HCT116 (cell line): ENCODE data around the gene ZDHHC1. TPM values are rescaled to one million over a fixed set of nuclear protein-coding genes. Genes with fewer than 3 reads are reported as not detected.

Source experiments
- ATAC-seq: fragments of 200-7000 bp; cut with Tn5 transposase; 2 replicates; pipeline ENCODE4 v1.9.1; 2020; ENCODE audit warnings: mild to moderate bottlenecking, moderate library complexity
- BruUV-seq: library from RNA; stranded (reverse); fragments of 400-500 nt; replicated peaks from 2 replicates; lab custom pipeline; 2021; lab: Mats Ljungman, UMichigan
- CTCF ChIA-PET: fragments of 300-600 bp; sonication (Branson Sonifier 250); formaldehyde crosslinking; loops from one replicate; lab custom pipeline; 2021; ENCODE audit warnings: antibody characterized with exemption; lab: Charles Lee
- POLR2A ChIA-PET: fragments of 300-600, 350-600 bp; sonication (Branson Sonifier 250); formaldehyde crosslinking; loops from one replicate; lab custom pipeline; 2021; ENCODE audit warnings: antibody characterized with exemption; lab: Charles Lee
- RAD21 ChIA-PET, 2 experiments: fragments of 300-600 bp; sonication (Branson Sonifier 250); formaldehyde crosslinking; loops; one replicate each; lab custom pipeline; 2023; ENCODE audit warnings: low total read pairs in 2 of 2; ENCODE audit not compliant: uncharacterized antibody in 2 of 2, unreplicated experiment in 2 of 2, low non-redundant PET in 1 of 2; lab: Charles Lee
- DNase-seq: peaks from one replicate; pipeline ENCODE4 v3.0.0-alpha.2; 2010; ENCODE audit warnings: low read depth, low spot score
- H2AFZ ChIP-seq: fragments of 200-600 bp; shearing (Covaris generic), sonication (generic); 2 replicates; pipeline ENCODE4 v1.6.1; 2017; ENCODE audit warnings: low read depth, mixed run types, mixed read lengths, antibody characterized with exemption, low read length; ENCODE audit not compliant: poor library complexity, severe bottlenecking
- H3K27ac ChIP-seq: 2 replicates; pipeline ENCODE4 v1.5.1; 2012; ENCODE audit warnings: low read depth, low read length
- H3K27me3 ChIP-seq: fragments of 200-600 bp; sonication (generic); 2 replicates; pipeline ENCODE4 v1.6.1; 2016; ENCODE audit warnings: mixed run types, low read length, mixed read lengths; ENCODE audit not compliant: insufficient read depth
- H3K36me3 ChIP-seq, 2 experiments: fragments of 200-500 bp in 1 of 2; fragments of 200-600 bp in 1 of 2; sonication (Bioruptor generic) in 1 of 2; sonication (generic) in 1 of 2; 2 replicates each; pipeline versions ENCODE4 v1.5.1 to v1.6.1; 2014 to 2016; ENCODE audit warnings: low read length in 2 of 2, inconsistent platforms in 1 of 2, mixed read lengths in 1 of 2, mixed run types in 1 of 2; ENCODE audit not compliant: insufficient read depth in 2 of 2, control insufficient read depth in 1 of 2
- H3K4me1 ChIP-seq, 2 experiments: fragments of 200-600 bp in 1 of 2; sonication (generic) in 1 of 2; 2 replicates each; pipeline versions ENCODE4 v1.5.1 to v1.6.1; 2012 to 2017; ENCODE audit warnings: low read length in 2 of 2, inconsistent platforms in 1 of 2, mild to moderate bottlenecking in 1 of 2, mixed read lengths in 1 of 2, mixed run types in 1 of 2, moderate library complexity in 1 of 2; ENCODE audit not compliant: insufficient read depth in 2 of 2, control insufficient read depth in 1 of 2
- H3K4me2 ChIP-seq: fragments of 200-600 bp; sonication (generic); 2 replicates; pipeline ENCODE4 v1.6.1; 2017; ENCODE audit warnings: mixed run types, low read length, mixed read lengths
- H3K4me3 ChIP-seq, 2 experiments: fragments of 200-600 bp in 1 of 2; sonication (generic) in 1 of 2; replicated peaks in 1 of 2; 2 replicates each; pipeline ENCODE4 v1.5.1; 2011 to 2016; ENCODE audit warnings: low read length in 2 of 2, control low read depth in 1 of 2, low read depth in 1 of 2, mild to moderate bottlenecking in 1 of 2, mixed read lengths in 1 of 2, mixed run types in 1 of 2
- H3K79me2 ChIP-seq: fragments of 200-600 bp; sonication (generic); 2 replicates; pipeline ENCODE4 v1.6.1; 2017; ENCODE audit warnings: mild to moderate bottlenecking, mixed run types, low read length, moderate library complexity, mixed read lengths; ENCODE audit not compliant: insufficient read depth
- H3K9ac ChIP-seq: fragments of 200-600 bp; sonication (generic); 2 replicates; pipeline ENCODE4 v1.6.1; 2016; ENCODE audit warnings: low read length, mixed read lengths
- H3K9me2 ChIP-seq: fragments of 200-600 bp; sonication (generic), shearing (Covaris generic); 2 replicates; pipeline ENCODE4 v1.6.1; 2017; ENCODE audit warnings: mixed run types, mild to moderate bottlenecking, moderate library complexity; ENCODE audit not compliant: insufficient read depth
- H3K9me3 ChIP-seq, 2 experiments: fragments of 200-500 bp in 1 of 2; fragments of 200-600 bp in 1 of 2; sonication (Bioruptor generic) in 1 of 2; sonication (generic) in 1 of 2; 2 replicates each; pipeline ENCODE4 v1.6.1; 2014 to 2017; ENCODE audit warnings: low read length in 2 of 2, mixed read lengths in 2 of 2, inconsistent platforms in 1 of 2, low read depth in 1 of 2, mild to moderate bottlenecking in 1 of 2, mixed run types in 1 of 2, moderate library complexity in 1 of 2; ENCODE audit not compliant: control insufficient read depth in 1 of 2, insufficient read depth in 1 of 2
- H4K20me1 ChIP-seq: fragments of 200-600 bp; sonication (generic), shearing (Covaris generic); 2 replicates; pipeline ENCODE4 v1.6.1; 2017; ENCODE audit warnings: mixed run types, mild to moderate bottlenecking, moderate library complexity; ENCODE audit not compliant: insufficient read depth
- CEBPB ChIP-seq: IDR thresholded peaks from 2 replicates; pipeline ENCODE4 v1.6.1; 2012; ENCODE audit warnings: low read depth
- CTCF ChIP-seq, 3 experiments: fragments of 200-600 bp in 1 of 3; sonication (generic) in 1 of 3; IDR thresholded peaks in 2 of 3; conservative IDR thresholded peaks in 1 of 3; 2 replicates each; pipeline ENCODE4 v1.5.1; 2012 to 2017; ENCODE audit warnings: low read depth in 2 of 3, low read length in 2 of 3, antibody characterized with exemption in 1 of 3, borderline replicate concordance in 1 of 3, control low read depth in 1 of 3, mild to moderate bottlenecking in 1 of 3, mixed read lengths in 1 of 3, mixed run types in 1 of 3, moderate library complexity in 1 of 3; ENCODE audit not compliant: insufficient read depth in 1 of 3
- EZH2 ChIP-seq: fragments of 200-600 bp; sonication (generic); IDR thresholded peaks from 2 replicates; pipeline ENCODE4 v1.6.1; 2017; ENCODE audit warnings: antibody characterized with exemption, mixed run types
- FOSL1 ChIP-seq: IDR thresholded peaks from 2 replicates; pipeline ENCODE4 v1.6.1; 2012; ENCODE audit warnings: low read depth
- POLR2A ChIP-seq: IDR thresholded peaks from 2 replicates; pipeline ENCODE4 v1.7.0; 2011; ENCODE audit warnings: borderline replicate concordance; ENCODE audit not compliant: insufficient read depth, insufficient read length; ENCODE audit errors: extremely low read depth
- POLR2AphosphoS5 ChIP-seq: IDR thresholded peaks from 2 replicates; pipeline ENCODE4 v1.6.1; 2011; ENCODE audit warnings: mild to moderate bottlenecking, low read depth, low read length, moderate library complexity
- REST ChIP-seq: IDR thresholded peaks from 2 replicates; pipeline ENCODE4 v1.6.1; 2012; ENCODE audit warnings: low read depth
- SIN3A ChIP-seq: IDR thresholded peaks from 2 replicates; pipeline ENCODE4 v1.6.1; 2012; ENCODE audit warnings: low read depth
- SP1 ChIP-seq: IDR thresholded peaks from 2 replicates; pipeline ENCODE4 v1.6.1; 2012; ENCODE audit warnings: low read depth
- SRF ChIP-seq: IDR thresholded peaks from 2 replicates; pipeline ENCODE4 v1.6.1; 2012; ENCODE audit warnings: low read depth
- YY1 ChIP-seq: IDR thresholded peaks from 2 replicates; pipeline ENCODE4 v1.6.1; 2011; ENCODE audit warnings: low read length, low read depth, moderate library complexity, mild to moderate bottlenecking; ENCODE audit not compliant: insufficient replicate concordance; ENCODE audit errors: extremely low read depth
- ZFX ChIP-seq: fragments of 450-650 bp; IDR thresholded peaks from 2 replicates; pipeline ENCODE4 v1.6.1; 2017
- ZNF274 ChIP-seq: fragments of 200-500 bp; sonication (Bioruptor generic); IDR thresholded peaks from 2 replicates; pipeline ENCODE4 v1.6.1; 2014; ENCODE audit warnings: mild to moderate bottlenecking, low read depth, low read length, inconsistent platforms
- intact Hi-C: fragments of 100-400 bp; cut with micrococcal nuclease; formaldehyde crosslinking; loops from 2 replicates; pipeline ENCODE4 v1.10.0; 2022
- total RNA-seq: library from RNA; stranded (reverse); gene quantifications from one replicate; pipeline ENCODE4 v1.2.1, GENCODE V29; 2021; ENCODE audit not compliant: unreplicated experiment

ZDHHC1 gene
- total RNA-seq, 1 experiment from 2014 or later: 9.1 TPM

GRCh38 chr16:67449739-67450138, 33.5 kb upstream of the ZDHHC1 start (continued):
- no peak for TF ChIP-seq REST
- no peak for TF ChIP-seq CTCF (IDR thresholded peaks at IDR 0.05 in 2 of 3, conservative IDR thresholded peaks at IDR 0.05 in 1 of 3; ENCODE audit: borderline replicate concordance in 1 of 3, insufficient read depth in 1 of 3, low read depth in 2 of 3, low read length in 2 of 3)
- no peak for TF ChIP-seq SP1
- TF ChIP-seq SRF: no peak
- no peak for TF ChIP-seq EZH2
- TF ChIP-seq CEBPB: no peak
- TF ChIP-seq ZNF274: no peak

- Histone ChIP-seq H4K20me1 (no peaks in the 10 kb centered on the region), H3K9ac (no peak overlapping the region), H3K4me2 (no peak overlapping the region), H3K27ac (no peak overlapping the region), H3K9me3 (no peaks in the 10 kb centered on the region), H2AFZ (no peak overlapping the region), H3K27me3 (no peaks in the 10 kb centered on the region), H3K79me2 (no peaks in the 10 kb centered on the region), H3K9me2 (no peaks in the 10 kb centered on the region), H3K36me3 (no peaks in the 10 kb centered on the region), H3K4me3 (no peak overlapping the region), H3K4me1 (peaks cover 0 to 3% of the 10 kb centered on the region in 2 experiments; a peak in 1 of 4 replicates)
- no TSS peak for BruUV-seq
- intact Hi-C loops: no loop called here
- RAD21 ChIA-PET: no interaction called here
- TF ChIP-seq POLR2AphosphoS5 (no peak), POLR2A (no peak), YY1 (no peak), FOSL1 (no peak), ZFX (no peak), SIN3A (no peak)
- DNase-seq (no peak), ATAC-seq (no peak)
- CTCF ChIA-PET: no interaction called here
- POLR2A ChIA-PET: no interaction called here
Observed at GRCh38 chr16:67449336-67449735, 33.1 kb upstream of the ZDHHC1 start.
